Trophoblast cell (in vitro differentiated cells and primary cell): ENCODE measurements around the gene GGTLC2.

ENCODE experiments used
- DNase-seq, 2 donors: peaks; one replicate each; pipeline ENCODE4 v3.0.0-alpha.2; 2016
- H2AFZ ChIP-seq: 2 replicates; pipeline ENCODE4 v1.6.1; 2013; ENCODE audit warnings: low read length, moderate library complexity, mild to moderate bottlenecking; ENCODE audit not compliant: insufficient read depth, poor library complexity
- H2AK5ac ChIP-seq: 2 replicates; pipeline ENCODE4 v1.6.1; 2013; ENCODE audit warnings: mild to moderate bottlenecking, low read length
- H2BK120ac ChIP-seq: 2 replicates; pipeline ENCODE4 v1.6.1; 2013; ENCODE audit warnings: low read length, mild to moderate bottlenecking, moderate library complexity; ENCODE audit not compliant: insufficient read depth, poor library complexity
- H2BK12ac ChIP-seq: 2 replicates; pipeline ENCODE4 v1.6.1; 2013; ENCODE audit warnings: mild to moderate bottlenecking, low read length, moderate library complexity
- H2BK5ac ChIP-seq: 2 replicates; pipeline ENCODE4 v1.6.1; 2013; ENCODE audit warnings: low read length, low read depth, moderate library complexity, mild to moderate bottlenecking; ENCODE audit not compliant: poor library complexity
- H3K14ac ChIP-seq: 2 replicates; pipeline ENCODE4 v1.6.1; 2013; ENCODE audit warnings: mild to moderate bottlenecking, low read length
- H3K18ac ChIP-seq: 2 replicates; pipeline ENCODE4 v1.6.1; 2013; ENCODE audit warnings: mild to moderate bottlenecking, low read length
- H3K23ac ChIP-seq: 2 replicates; pipeline ENCODE4 v1.6.1; 2013; ENCODE audit warnings: low read length
- H3K27ac ChIP-seq: 2 replicates; pipeline ENCODE4 v1.5.1; 2013; ENCODE audit warnings: low read depth, mild to moderate bottlenecking, inconsistent platforms, low read length, moderate library complexity
- H3K27me3 ChIP-seq: 2 replicates; pipeline ENCODE4 v1.6.1; 2013; ENCODE audit warnings: inconsistent platforms, mild to moderate bottlenecking, low read length, moderate library complexity; ENCODE audit not compliant: insufficient read depth
- H3K36me3 ChIP-seq, 2 experiments: 1 replicate in 1 of 2; 2 replicates in 1 of 2; pipeline ENCODE4 v1.6.1; 2013; ENCODE audit warnings: low read length in 2 of 2, mild to moderate bottlenecking in 2 of 2, moderate library complexity in 1 of 2; ENCODE audit not compliant: insufficient read depth in 2 of 2, control insufficient read depth in 1 of 2
- H3K4ac ChIP-seq: 2 replicates; pipeline ENCODE4 v1.6.1; 2013; ENCODE audit warnings: low read depth, mild to moderate bottlenecking, low read length, moderate library complexity
- H3K4me1 ChIP-seq, 2 experiments: 1 replicate in 1 of 2; 2 replicates in 1 of 2; pipeline ENCODE4 v1.6.1; 2013; ENCODE audit warnings: low read length in 2 of 2, mild to moderate bottlenecking in 2 of 2, moderate library complexity in 1 of 2; ENCODE audit not compliant: insufficient read depth in 2 of 2, control insufficient read depth in 1 of 2
- H3K4me2 ChIP-seq: 2 replicates; pipeline ENCODE4 v1.6.1; 2013; ENCODE audit warnings: inconsistent platforms, mild to moderate bottlenecking, low read length, moderate library complexity
- H3K4me3 ChIP-seq: 2 replicates; pipeline ENCODE4 v1.5.1; 2013; ENCODE audit warnings: mild to moderate bottlenecking, low read depth, low read length, inconsistent platforms
- H3K79me1 ChIP-seq: one replicate; pipeline ENCODE4 v1.6.1; 2013; ENCODE audit warnings: low read length
- H3K79me2 ChIP-seq: 2 replicates; pipeline ENCODE4 v1.6.1; 2013; ENCODE audit warnings: low read length, mild to moderate bottlenecking; ENCODE audit not compliant: control insufficient read depth, insufficient read depth, poor library complexity
- H3K9ac ChIP-seq: 2 replicates; pipeline ENCODE4 v1.6.1; 2013; ENCODE audit warnings: mild to moderate bottlenecking, low read length
- H3K9me3 ChIP-seq: 2 replicates; pipeline ENCODE4 v1.6.1; 2013; ENCODE audit warnings: low read depth, mild to moderate bottlenecking, control low read depth, inconsistent platforms, low read length; ENCODE audit not compliant: insufficient read depth
- H4K12ac ChIP-seq: 2 replicates; pipeline ENCODE4 v1.6.1; 2013; ENCODE audit warnings: low read depth, mild to moderate bottlenecking, low read length, moderate library complexity
- H4K8ac ChIP-seq: 2 replicates; pipeline ENCODE4 v1.6.1; 2013; ENCODE audit warnings: low read depth, mild to moderate bottlenecking, low read length, moderate library complexity
- H4K91ac ChIP-seq: one replicate; pipeline ENCODE4 v1.6.1; 2013; ENCODE audit warnings: low read depth, mild to moderate bottlenecking, low read length, moderate library complexity
- WGBS: extraction: QIAGEN DNeasy Blood & Tissue Kit; methylation state at CpG from one replicate; pipeline ENCODE4 v1.1.7; 2013; ENCODE audit warnings: missing lambda C conversion rate; ENCODE audit not compliant: insufficient read length, insufficient coverage; ENCODE audit errors: extremely low coverage; 5-methylcytosine and 5-hydroxymethylcytosine counted together

Gene GGTLC2

DNA sequence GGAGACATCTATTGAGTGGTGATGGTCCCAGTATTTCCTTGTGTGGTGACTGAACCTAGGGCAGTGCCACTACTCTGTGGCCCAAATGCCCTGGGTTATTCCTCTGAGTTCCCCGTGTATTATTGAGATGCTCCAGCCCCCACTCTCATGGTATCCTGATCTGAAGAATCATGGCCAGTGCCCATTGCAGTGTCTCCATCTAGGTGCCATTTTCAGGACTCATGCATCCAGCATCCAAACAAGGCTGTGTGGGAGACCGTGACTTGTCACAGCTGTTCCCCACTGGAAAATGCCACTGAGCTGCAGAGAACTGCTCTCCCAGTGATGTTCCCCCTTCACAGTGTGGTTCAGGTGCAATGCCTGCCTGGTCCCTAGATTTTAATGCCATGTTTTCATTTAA, 24.7 kb downstream of the GGTLC2 start:
- no peak overlapping the region for H3K4me2 ChIP-seq
- H3K9me3 ChIP-seq = peaks cover 10% of the 10 kb centered on the region
- no peaks in the 10 kb centered on the region for H3K79me1 ChIP-seq
- no peak overlapping the region for H2AK5ac ChIP-seq
- no peak for DNase-seq
- WGBS = no CpG with 5 or more reads among the region's 2 CpGs
- no peak overlapping the region for H3K4ac ChIP-seq
- no peak overlapping the region for H3K18ac ChIP-seq
- H2BK12ac ChIP-seq = no peak overlapping the region
- H3K79me2 ChIP-seq = no peaks in the 10 kb centered on the region
- H4K91ac ChIP-seq = no peak overlapping the region
- no peaks in the 10 kb centered on the region for H3K36me3 ChIP-seq
- H3K27ac ChIP-seq = no peak overlapping the region
- no peak overlapping the region for H3K14ac ChIP-seq
- no peak overlapping the region for H4K8ac ChIP-seq
- no peak overlapping the region for H2BK5ac ChIP-seq
- H3K4me3 ChIP-seq = no peak overlapping the region
- H2AFZ ChIP-seq = no peak overlapping the region
- H3K9ac ChIP-seq = no peak overlapping the region
- no peak overlapping the region for H3K23ac ChIP-seq
- H2BK120ac ChIP-seq = no peak overlapping the region
- H3K27me3 ChIP-seq = no peaks in the 10 kb centered on the region
- no peaks in the 10 kb centered on the region for H3K4me1 ChIP-seq
- no peak overlapping the region for H4K12ac ChIP-seq

DNA sequence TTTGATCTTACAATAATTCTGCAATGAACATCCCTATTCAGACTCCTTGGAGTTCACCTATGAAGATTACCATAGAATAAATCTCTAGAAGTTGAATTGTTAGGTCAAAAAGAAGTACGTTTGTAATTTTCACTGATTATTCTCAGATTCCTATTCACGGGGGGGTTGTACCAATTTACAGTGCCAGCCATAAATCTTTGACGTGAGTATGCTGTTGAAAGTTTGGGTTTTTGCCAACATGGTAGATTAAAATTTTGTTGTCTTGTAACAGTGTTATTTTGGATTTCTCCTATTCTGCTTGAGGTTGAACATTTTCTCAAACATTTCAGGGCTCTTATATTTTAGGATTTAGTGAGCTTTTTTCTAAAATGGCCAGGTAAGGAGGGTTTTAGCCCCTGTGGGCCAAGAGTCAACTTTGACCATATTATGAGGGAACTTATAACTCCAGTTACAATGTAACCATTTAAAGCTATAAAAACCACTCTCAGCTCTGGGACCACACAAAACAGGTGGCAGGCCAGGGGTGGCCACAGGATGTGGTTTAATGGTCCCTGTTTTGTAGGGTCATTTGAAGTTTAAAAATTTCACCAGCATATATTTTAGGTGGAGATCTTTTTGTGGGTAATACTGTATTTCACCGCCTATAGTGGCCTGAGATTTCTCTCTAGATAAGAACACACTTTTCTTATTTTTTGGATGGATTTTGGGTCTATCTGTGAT, 25.8 kb downstream of the GGTLC2 start:
- WGBS = no CpG with 5 or more reads among the region's 4 CpGs

DNA sequence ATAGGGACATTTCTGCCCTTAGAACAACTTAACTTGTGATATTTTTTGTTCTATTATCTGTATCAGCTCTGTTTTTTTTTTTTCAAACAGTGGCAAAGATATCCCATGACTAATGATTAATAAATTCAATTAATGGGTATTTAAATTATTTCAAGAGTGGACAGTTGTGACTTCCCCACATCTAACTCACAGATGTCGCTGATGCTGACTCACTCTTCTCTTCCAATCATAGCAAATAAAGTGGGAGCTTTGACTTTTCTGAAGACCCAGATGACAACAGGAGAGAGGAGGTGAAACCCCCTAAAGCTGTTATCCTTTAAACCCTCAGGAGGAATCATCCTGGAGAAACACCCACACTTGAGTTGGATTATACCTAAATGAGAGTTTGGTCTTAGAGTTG, 27.1 kb downstream of the GGTLC2 start:
- Histone ChIP-seq H3K23ac (no peak overlapping the region), H2BK120ac (no peak overlapping the region), H2AK5ac (no peak overlapping the region), H3K4ac (no peak overlapping the region), H2AFZ (no peak overlapping the region), H3K27ac (no peak overlapping the region), H4K8ac (no peak overlapping the region), H3K9me3 (peaks cover 10% of the 10 kb centered on the region), H3K79me1 (no peaks in the 10 kb centered on the region), H3K4me1 (no peaks in the 10 kb centered on the region), H3K36me3 (no peaks in the 10 kb centered on the region), H3K4me3 (no peak overlapping the region), H3K14ac (no peak overlapping the region), H2BK12ac (no peak overlapping the region), H3K9ac (no peak overlapping the region), H4K12ac (no peak overlapping the region), H4K91ac (no peak overlapping the region), H3K79me2 (no peaks in the 10 kb centered on the region), H3K27me3 (no peaks in the 10 kb centered on the region), H3K4me2 (no peak overlapping the region), H3K18ac (no peak overlapping the region), H2BK5ac (no peak overlapping the region)
- no CpG with 5 or more reads among the region's 1 CpG for WGBS
- DNase-seq = no peak

More for the DNA sequence above, 25.8 kb downstream of the GGTLC2 start:
- Histone ChIP-seq H3K4me1 (no peaks in the 10 kb centered on the region), H3K4me3 (no peak overlapping the region), H4K91ac (no peak overlapping the region), H3K14ac (no peak overlapping the region), H3K79me1 (no peaks in the 10 kb centered on the region), H3K4ac (no peak overlapping the region), H3K79me2 (no peaks in the 10 kb centered on the region), H2AK5ac (no peak overlapping the region), H2BK5ac (no peak overlapping the region), H3K9me3 (peaks cover 10% of the 10 kb centered on the region), H3K23ac (no peak overlapping the region), H2BK120ac (no peak overlapping the region), H3K18ac (no peak overlapping the region), H3K4me2 (no peak overlapping the region), H4K12ac (no peak overlapping the region), H3K36me3 (no peaks in the 10 kb centered on the region), H4K8ac (no peak overlapping the region), H2BK12ac (no peak overlapping the region), H2AFZ (no peak overlapping the region), H3K27me3 (no peaks in the 10 kb centered on the region), H3K27ac (no peak overlapping the region), H3K9ac (no peak overlapping the region)
- DNase-seq = no peak

DNA sequence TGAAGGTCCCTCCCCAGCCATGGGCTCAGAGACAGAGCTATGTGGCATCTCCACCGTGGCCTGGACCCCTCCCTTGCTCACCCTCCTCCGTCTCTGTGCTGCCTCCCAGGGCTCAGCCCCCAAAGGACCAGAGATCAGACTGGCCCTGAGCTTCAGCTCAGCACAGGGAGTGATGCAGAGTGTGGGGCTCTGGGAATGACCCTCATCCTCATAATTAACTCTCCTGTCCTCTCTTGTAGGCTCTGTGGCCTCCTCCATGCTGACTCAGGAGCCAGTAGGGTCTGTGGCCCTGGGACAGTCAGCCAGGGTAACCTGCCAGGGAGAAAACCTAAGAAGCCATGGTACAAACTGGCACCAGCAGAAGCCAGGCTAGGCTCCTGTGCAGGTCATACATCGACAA, 28.7 kb downstream of the GGTLC2 start:
- no peak overlapping the region for H3K14ac ChIP-seq
- no peak for DNase-seq
- H2BK120ac ChIP-seq = no peak overlapping the region
- H4K12ac ChIP-seq = no peak overlapping the region
- no peak overlapping the region for H3K27ac ChIP-seq
- no peak overlapping the region for H2BK12ac ChIP-seq
- H3K79me2 ChIP-seq = no peaks in the 10 kb centered on the region
- no peak overlapping the region for H3K23ac ChIP-seq
- H3K4me1 ChIP-seq = no peaks in the 10 kb centered on the region
- H3K4me2 ChIP-seq = no peak overlapping the region
- no peak overlapping the region for H3K18ac ChIP-seq
- H2AK5ac ChIP-seq = no peak overlapping the region
- H4K8ac ChIP-seq = no peak overlapping the region
- no peak overlapping the region for H3K4me3 ChIP-seq
- no peak overlapping the region for H3K4ac ChIP-seq
- H3K36me3 ChIP-seq = no peaks in the 10 kb centered on the region
- no peak overlapping the region for H2AFZ ChIP-seq
- no peak overlapping the region for H4K91ac ChIP-seq
- WGBS = no CpG with 5 or more reads among the region's 3 CpGs
- no peak overlapping the region for H2BK5ac ChIP-seq
- no peak overlapping the region for H3K9ac ChIP-seq
- no peaks in the 10 kb centered on the region for H3K79me1 ChIP-seq
- peaks cover 10% of the 10 kb centered on the region for H3K9me3 ChIP-seq
- H3K27me3 ChIP-seq = no peaks in the 10 kb centered on the region
